GM12864 (cell line): ENCODE data around the gene PCDH9.

Experiments used
- DNase-seq: peaks from one replicate; pipeline ENCODE4 v3.0.0-alpha.2; 2011; ENCODE audit warnings: low read depth
- H3K4me3 ChIP-seq: 2 replicates; pipeline ENCODE4 v1.5.1; 2011; ENCODE audit warnings: mild to moderate bottlenecking, low read depth, low read length, control low read depth
- CTCF ChIP-seq: IDR thresholded peaks from 2 replicates; pipeline ENCODE4 v1.5.1; 2011; ENCODE audit warnings: low read depth, mild to moderate bottlenecking, moderate library complexity, low read length, control low read depth, inconsistent platforms; ENCODE audit errors: missing control alignments

PCDH9 gene

GRCh38 chr13:67119481-67119894 lies 110.6 kb downstream of the PCDH9 start:
- H3K4me3 ChIP-seq = no peak overlapping the region
- no peak for TF ChIP-seq CTCF
- DNase-seq = no peak

- no peak for DNase-seq
- no peak overlapping the region for H3K4me3 ChIP-seq
- no peak for TF ChIP-seq CTCF
Observed at GRCh38 chr13:67118277-67118676, 111.9 kb downstream of the PCDH9 start.

- TF ChIP-seq CTCF = no peak
- DNase-seq = no peak
- H3K4me3 ChIP-seq = no peak overlapping the region
Observed at GRCh38 chr13:67117010-67117550, 113.1 kb downstream of the PCDH9 start.

- no peak overlapping the region for H3K4me3 ChIP-seq
- no peak for DNase-seq
- TF ChIP-seq CTCF = no peak
Observed at GRCh38 chr13:67107979-67108378, 122.2 kb downstream of the PCDH9 start.

- no peak overlapping the region for H3K4me3 ChIP-seq
Observed at GRCh38 chr13:67106502-67107057, 123.6 kb downstream of the PCDH9 start.

GRCh38 chr13:67101730-67102467 lies 128.2 kb downstream of the PCDH9 start:
- DNase-seq = no peak
- TF ChIP-seq CTCF = no peak
- H3K4me3 ChIP-seq = no peak overlapping the region

More at GRCh38 chr13:67106502-67107057, 123.6 kb downstream of the PCDH9 start:
- no peak for TF ChIP-seq CTCF
- no peak for DNase-seq
